Mammary epithelial cell (primary cell): Measurements from ENCODE around the gene SURF2.

Experiments
- EZH2 ChIP-seq: IDR thresholded peaks from 2 replicates; pipeline ENCODE4 v1.6.1; 2012; ENCODE audit warnings: low read length, inconsistent platforms, borderline replicate concordance
- TF ChIP-seq, protein P1 (sequence below), 2 donors: IDR thresholded peaks in 1 of 2; conservative IDR thresholded peaks in 1 of 2; 2 replicates each; pipeline ENCODE4 v1.5.1; 2011 to 2012; ENCODE audit warnings: inconsistent platforms in 2 of 2, low read length in 2 of 2, mild to moderate bottlenecking in 2 of 2, control low read depth in 1 of 2, low read depth in 1 of 2; ENCODE audit not compliant: insufficient read depth in 1 of 2; ENCODE audit errors: extremely low read depth in 1 of 2

GRCh38 chr9:133405508-133406438 is 49.4 kb downstream of the SURF2 start:
- TF ChIP-seq, protein P1, sequence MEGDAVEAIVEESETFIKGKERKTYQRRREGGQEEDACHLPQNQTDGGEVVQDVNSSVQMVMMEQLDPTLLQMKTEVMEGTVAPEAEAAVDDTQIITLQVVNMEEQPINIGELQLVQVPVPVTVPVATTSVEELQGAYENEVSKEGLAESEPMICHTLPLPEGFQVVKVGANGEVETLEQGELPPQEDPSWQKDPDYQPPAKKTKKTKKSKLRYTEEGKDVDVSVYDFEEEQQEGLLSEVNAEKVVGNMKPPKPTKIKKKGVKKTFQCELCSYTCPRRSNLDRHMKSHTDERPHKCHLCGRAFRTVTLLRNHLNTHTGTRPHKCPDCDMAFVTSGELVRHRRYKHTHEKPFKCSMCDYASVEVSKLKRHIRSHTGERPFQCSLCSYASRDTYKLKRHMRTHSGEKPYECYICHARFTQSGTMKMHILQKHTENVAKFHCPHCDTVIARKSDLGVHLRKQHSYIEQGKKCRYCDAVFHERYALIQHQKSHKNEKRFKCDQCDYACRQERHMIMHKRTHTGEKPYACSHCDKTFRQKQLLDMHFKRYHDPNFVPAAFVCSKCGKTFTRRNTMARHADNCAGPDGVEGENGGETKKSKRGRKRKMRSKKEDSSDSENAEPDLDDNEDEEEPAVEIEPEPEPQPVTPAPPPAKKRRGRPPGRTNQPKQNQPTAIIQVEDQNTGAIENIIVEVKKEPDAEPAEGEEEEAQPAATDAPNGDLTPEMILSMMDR (conservative IDR thresholded peaks at IDR 0.05 in 1 of 2, IDR thresholded peaks at IDR 0.05 in 1 of 2; ENCODE audit: extremely low read depth in 1 of 2, insufficient read depth in 1 of 2, low read depth in 1 of 2, low read length in 2 of 2): no peak
- no peak for TF ChIP-seq EZH2
